HepG2 (cell line): ENCODE results near the gene HRH3. TPM values are rescaled to one million over a fixed set of nuclear protein-coding genes. Genes with fewer than 3 reads are reported as not detected.

Source experiments
- ATF2 ChIP-seq: sonication (generic); formaldehyde crosslinking; IDR thresholded peaks from 2 replicates; pipeline ENCODE4 v1.4.0; 2020; ENCODE audit warnings: missing genetic modification reagents
- FOSL2 ChIP-seq: sonication (generic); formaldehyde crosslinking; IDR thresholded peaks from 2 replicates; pipeline ENCODE4 v1.4.0; 2020; ENCODE audit warnings: missing genetic modification reagents
- FOXM1 ChIP-seq: sonication (generic); formaldehyde crosslinking; IDR thresholded peaks from 2 replicates; pipeline ENCODE4 v1.5.0; 2020; ENCODE audit warnings: missing genetic modification reagents
- KLF12 ChIP-seq: sonication (generic); formaldehyde crosslinking; IDR thresholded peaks from 2 replicates; pipeline ENCODE4 v1.4.0; 2020; ENCODE audit warnings: missing genetic modification reagents, borderline replicate concordance
- MAZ ChIP-seq, 2 experiments: sonication (generic) in 1 of 2; formaldehyde crosslinking in 1 of 2; IDR thresholded peaks; 2 replicates each; pipeline versions ENCODE4 v1.5.0 to v1.6.1; 2012 to 2020; ENCODE audit warnings: low read depth in 2 of 2, mild to moderate bottlenecking in 2 of 2, borderline replicate concordance in 1 of 2, improper control_type of control experiment in 1 of 2, low read length in 1 of 2, missing genetic modification reagents in 1 of 2, moderate library complexity in 1 of 2
- MTF1 ChIP-seq: sonication (generic); formaldehyde crosslinking; IDR thresholded peaks from 2 replicates; pipeline ENCODE4 v1.5.0; 2020; ENCODE audit warnings: missing genetic modification reagents
- NKX3-1 ChIP-seq: sonication (generic); formaldehyde crosslinking; IDR thresholded peaks from 2 replicates; pipeline ENCODE4 v1.5.0; 2020; ENCODE audit warnings: missing genetic modification reagents
- TEAD3 ChIP-seq: optimal IDR thresholded peaks from 2 replicates; pipeline ENCODE3; 2016; ENCODE audit warnings: borderline replicate concordance
- THRA ChIP-seq: sonication (generic); formaldehyde crosslinking; IDR thresholded peaks from 2 replicates; pipeline ENCODE4 v1.4.0; 2020; ENCODE audit warnings: missing genetic modification reagents, borderline replicate concordance
- ZBTB33 ChIP-seq: sonication (generic); formaldehyde crosslinking; IDR thresholded peaks from 2 replicates; pipeline ENCODE4 v1.4.0; 2020; ENCODE audit warnings: missing genetic modification reagents
- ZBTB7B ChIP-seq: sonication (generic); formaldehyde crosslinking; IDR thresholded peaks from 2 replicates; pipeline ENCODE4 v1.4.0; 2020; ENCODE audit warnings: missing genetic modification reagents
- ZFP36 ChIP-seq: fragments of 150-350 bp; IDR thresholded peaks from 2 replicates; pipeline ENCODE4 v1.6.1; 2018; ENCODE audit warnings: borderline replicate concordance, low read length, low read depth; ENCODE audit not compliant: partially characterized antibody
- ZKSCAN1 ChIP-seq: fragments of 150-350 bp; IDR thresholded peaks from 2 replicates; pipeline ENCODE4 v1.6.1; 2014; ENCODE audit warnings: low read length
- ZMYM2 ChIP-seq: sonication (generic); formaldehyde crosslinking; IDR thresholded peaks from 2 replicates; pipeline ENCODE4 v1.8.0; 2022; ENCODE audit warnings: mild to moderate bottlenecking, missing genetic modification reagents
- ZMYM3 ChIP-seq: sonication (generic); formaldehyde crosslinking; IDR thresholded peaks from 2 replicates; pipeline ENCODE4 v1.5.1; 2020; ENCODE audit warnings: mild to moderate bottlenecking, missing genetic modification reagents
- ZNF138 ChIP-seq: sonication (generic); formaldehyde crosslinking; IDR thresholded peaks from 2 replicates; pipeline ENCODE4 v1.5.0; 2020; ENCODE audit warnings: mild to moderate bottlenecking, low read depth, missing genetic modification reagents
- ZNF235 ChIP-seq: sonication (generic); formaldehyde crosslinking; IDR thresholded peaks from 2 replicates; pipeline ENCODE4 v1.8.1; 2023; ENCODE audit warnings: mild to moderate bottlenecking, missing genetic modification reagents, borderline replicate concordance
- ZNF280D ChIP-seq: sonication (generic); formaldehyde crosslinking; IDR thresholded peaks from 2 replicates; pipeline ENCODE4 v1.5.1; 2020; ENCODE audit warnings: mild to moderate bottlenecking, missing genetic modification reagents
- ZNF282 ChIP-seq: fragments of 450-650 bp; IDR thresholded peaks from 2 replicates; pipeline ENCODE4 v1.6.1; 2018; ENCODE audit not compliant: partially characterized antibody
- ZNF562 ChIP-seq: sonication (generic); formaldehyde crosslinking; IDR thresholded peaks from 2 replicates; pipeline ENCODE4 v1.8.0; 2022; ENCODE audit warnings: missing genetic modification reagents, borderline replicate concordance
- ZNF564 ChIP-seq: sonication (generic); formaldehyde crosslinking; IDR thresholded peaks from 2 replicates; pipeline ENCODE4 v1.8.1; 2023; ENCODE audit warnings: mild to moderate bottlenecking, missing genetic modification reagents
- ZNF784 ChIP-seq: sonication (generic); formaldehyde crosslinking; IDR thresholded peaks from 2 replicates; pipeline ENCODE4 v1.5.1; 2020; ENCODE audit warnings: missing genetic modification reagents, mild to moderate bottlenecking, borderline replicate concordance
- polyA plus RNA-seq, 8 experiments: library from polyadenylated mRNA; depleted of rRNA in 3 of 8; stranded (reverse) in 7 of 8; unstranded in 1 of 8; fragments of >200 nt; fragmentation: Illumina TruSeq in 4 of 8; extraction: Trizol in 4 of 8; gene quantifications; 2 replicates each; pipeline versions ENCODE4 v1.2.1 to v1.2.3, GENCODE V29; 2011 to 2016; ENCODE audit warnings: low read depth in 4 of 8, missing spikeins in 1 of 8, mixed read lengths in 1 of 8; ENCODE audit not compliant: insufficient read depth in 1 of 8
- total RNA-seq, 5 experiments: library from RNA; depleted of rRNA; stranded (reverse); fragments of >200 nt; fragmentation: Illumina TruSeq; extraction: Trizol; gene quantifications; 2 replicates each; pipeline ENCODE4 v1.2.3, GENCODE V29; 2016; ENCODE audit warnings: low read depth in 1 of 5

Gene HRH3
- total and polyA plus RNA-seq, 2 of the 13 experiments (the other 11 are each of a cell fraction or from before 2014, with no cell fraction given) = 0.18 TPM; not detected in 1

GRCh38 chr20:62240020-62240685, 20.1 kb upstream of the HRH3 start (continued):
- TF ChIP-seq ATF2 (CRISPR knock-in tag) (no peak), THRA (CRISPR knock-in tag) (no peak), KLF12 (no peak), ZBTB33 (CRISPR knock-in tag) (0 out of 2 replicates have a peak, but pooled peaks have one; percentile 18), ZNF564 (no peak), ZNF138 (no peak), ZNF280D (CRISPR knock-in tag) (no peak), ZBTB7B (CRISPR knock-in tag) (no peak), ZFP36 (peak; percentile 68), ZNF282 (no peak), ZMYM3 (CRISPR knock-in tag) (peak; percentile 26), ZNF235 (no peak), TEAD3 (CRISPR knock-in tag) (peak; percentile 23), FOXM1 (CRISPR knock-in tag) (no peak), ZKSCAN1 (no peak), NKX3-1 (CRISPR knock-in tag) (no peak), MTF1 (CRISPR knock-in tag) (no peak), FOSL2 (CRISPR knock-in tag) (no peak), ZMYM2 (CRISPR knock-in tag) (no peak), MAZ (IDR thresholded peaks at IDR 0.05; ENCODE audit: borderline replicate concordance, low read depth, low read length) (no peak), MAZ (CRISPR knock-in tag; IDR thresholded peaks at IDR 0.05; ENCODE audit: low read depth) (no peak), ZNF562 (no peak), ZNF784 (CRISPR knock-in tag) (no peak)
